ENCODE results near the gene TEKT2. TPM values are rescaled to one million over a fixed set of nuclear protein-coding genes. Genes with fewer than 3 reads are reported as not detected.

Gene TEKT2
- total and polyA plus RNA-seq, 2 donors (not counting 3 experiments of a cell fraction or from before 2014, with no cell fraction given), result 0.38 to 0.61 TPM

DNA sequence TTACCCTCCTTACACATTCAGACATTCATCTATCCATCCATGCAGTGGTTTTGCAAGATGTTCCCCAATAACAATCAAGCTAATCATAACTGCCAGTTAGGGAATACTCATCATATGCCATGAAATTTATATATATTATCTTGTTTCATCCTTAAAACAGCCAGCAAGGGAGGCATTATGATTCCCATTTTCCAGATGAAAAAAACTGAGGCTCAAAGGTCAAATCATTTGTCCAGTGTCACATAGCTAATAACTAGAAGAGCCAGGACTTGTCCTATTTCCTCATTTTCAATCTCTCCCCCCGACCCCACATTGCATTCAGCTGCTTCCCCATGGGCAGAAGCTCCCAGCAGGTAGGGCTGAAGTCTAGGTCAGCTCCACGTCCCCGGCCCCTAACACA is 48.1 kb downstream of the TEKT2 start:
- no peak overlapping the region for H3K27ac ChIP-seq (ENCODE audit: insufficient read depth, low read depth, low read length)
- H3K9me3 ChIP-seq (replicated peaks; ENCODE audit: control insufficient read depth, insufficient read depth, low read length), result no peaks in the 10 kb centered on the region
- H3K9ac ChIP-seq (replicated peaks; ENCODE audit: extremely low read depth, insufficient read depth, low read length), result no peak overlapping the region
- no peak overlapping the region for H3K4me2 ChIP-seq (ENCODE audit: insufficient read depth, low read length)
- TF ChIP-seq, protein P1, sequence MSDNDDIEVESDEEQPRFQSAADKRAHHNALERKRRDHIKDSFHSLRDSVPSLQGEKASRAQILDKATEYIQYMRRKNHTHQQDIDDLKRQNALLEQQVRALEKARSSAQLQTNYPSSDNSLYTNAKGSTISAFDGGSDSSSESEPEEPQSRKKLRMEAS (IDR thresholded peaks at IDR 0.05; ENCODE audit: insufficient read depth, insufficient read length), result no peak
- TF ChIP-seq, protein P2, sequence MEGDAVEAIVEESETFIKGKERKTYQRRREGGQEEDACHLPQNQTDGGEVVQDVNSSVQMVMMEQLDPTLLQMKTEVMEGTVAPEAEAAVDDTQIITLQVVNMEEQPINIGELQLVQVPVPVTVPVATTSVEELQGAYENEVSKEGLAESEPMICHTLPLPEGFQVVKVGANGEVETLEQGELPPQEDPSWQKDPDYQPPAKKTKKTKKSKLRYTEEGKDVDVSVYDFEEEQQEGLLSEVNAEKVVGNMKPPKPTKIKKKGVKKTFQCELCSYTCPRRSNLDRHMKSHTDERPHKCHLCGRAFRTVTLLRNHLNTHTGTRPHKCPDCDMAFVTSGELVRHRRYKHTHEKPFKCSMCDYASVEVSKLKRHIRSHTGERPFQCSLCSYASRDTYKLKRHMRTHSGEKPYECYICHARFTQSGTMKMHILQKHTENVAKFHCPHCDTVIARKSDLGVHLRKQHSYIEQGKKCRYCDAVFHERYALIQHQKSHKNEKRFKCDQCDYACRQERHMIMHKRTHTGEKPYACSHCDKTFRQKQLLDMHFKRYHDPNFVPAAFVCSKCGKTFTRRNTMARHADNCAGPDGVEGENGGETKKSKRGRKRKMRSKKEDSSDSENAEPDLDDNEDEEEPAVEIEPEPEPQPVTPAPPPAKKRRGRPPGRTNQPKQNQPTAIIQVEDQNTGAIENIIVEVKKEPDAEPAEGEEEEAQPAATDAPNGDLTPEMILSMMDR (IDR thresholded peaks at IDR 0.05; ENCODE audit: extremely low read depth in 1 of 2, insufficient read depth in 1 of 2, low read depth in 1 of 2, low read length in 2 of 2), result no peak
- TF ChIP-seq JUN (IDR thresholded peaks at IDR 0.05; ENCODE audit: borderline replicate concordance, insufficient read depth, insufficient read length, low read depth) (no peak), POLR2AphosphoS5 (IDR thresholded peaks at IDR 0.05; ENCODE audit: insufficient read depth, low read depth, low read length) (no peak), MYC (IDR thresholded peaks at IDR 0.05; ENCODE audit: low read depth, low read length) (no peak), GATA2 (IDR thresholded peaks at IDR 0.05; ENCODE audit: insufficient read depth, insufficient read length, low read depth, low read length) (no peak), FOS (IDR thresholded peaks at IDR 0.05; ENCODE audit: borderline replicate concordance, insufficient read depth, low read length) (no peak), EZH2 (IDR thresholded peaks at IDR 0.05; ENCODE audit: borderline replicate concordance, low read depth, low read length, severe bottlenecking) (no peak), POLR2A (IDR thresholded peaks at IDR 0.05; ENCODE audit: low read depth, low read length) (no peak)
- DNase-seq (ENCODE audit: low read depth, low spot score) (no peak), FAIRE-seq (no peak)
- H2AFZ ChIP-seq (ENCODE audit: low read depth, low read length), result no peak overlapping the region
- dilution Hi-C loops (cut with MboI; ENCODE audit: extremely low pct_ligation_motif_present, low sequenced_read_pairs) (no loop called here), intact Hi-C loops (cut with micrococcal nuclease) (no loop called here)
- no peaks in the 10 kb centered on the region for H3K27me3 ChIP-seq (ENCODE audit: control insufficient read depth in 2 of 2, insufficient read depth in 2 of 2, low read length in 2 of 2)
- no peaks in the 10 kb centered on the region for H4K20me1 ChIP-seq (replicated peaks; ENCODE audit: control insufficient read depth, extremely low read depth, insufficient read depth, low read length)
- no peaks in the 10 kb centered on the region for H3K9me1 ChIP-seq (replicated peaks; ENCODE audit: control insufficient read depth, extremely low read depth, insufficient read depth, low read length)
- ChIA-PET CTCF (interaction anchor here (1.2 to 5.7 kb wide), 2 partner anchors 18 to 31 kb away, joined by 3 to 233 read pairs; partner anchors contain the start of gene TRAPPC3), POLR2A (no interaction called here)
- H3K79me2 ChIP-seq (ENCODE audit: control insufficient read depth, insufficient read depth, low read length), result no peaks in the 10 kb centered on the region
- no TSS peak for BruUV-seq (replicated peaks)
- peaks cover 38% of the 10 kb centered on the region for H3K4me1 ChIP-seq (ENCODE audit: control insufficient read depth, extremely low read depth, insufficient read depth, low read length)
- no peak overlapping the region for H3K4me3 ChIP-seq (replicated peaks in 1 of 3; ENCODE audit: insufficient read depth in 1 of 3, low read depth in 1 of 3, low read length in 3 of 3)
- no peaks in the 10 kb centered on the region for H3K36me3 ChIP-seq (ENCODE audit: control insufficient read depth in 2 of 2, extremely low read depth in 1 of 2, insufficient read depth in 2 of 2, low read length in 2 of 2)
